ENCODE data around the gene ANAPC13. TPM values are rescaled to one million over a fixed set of nuclear protein-coding genes. Genes with fewer than 3 reads are reported as not detected.

ANAPC13 gene
- total and polyA plus RNA-seq, 3 experiments from 2014 or later, result 41.0 to 84.6 (median 42.0) TPM

DNA sequence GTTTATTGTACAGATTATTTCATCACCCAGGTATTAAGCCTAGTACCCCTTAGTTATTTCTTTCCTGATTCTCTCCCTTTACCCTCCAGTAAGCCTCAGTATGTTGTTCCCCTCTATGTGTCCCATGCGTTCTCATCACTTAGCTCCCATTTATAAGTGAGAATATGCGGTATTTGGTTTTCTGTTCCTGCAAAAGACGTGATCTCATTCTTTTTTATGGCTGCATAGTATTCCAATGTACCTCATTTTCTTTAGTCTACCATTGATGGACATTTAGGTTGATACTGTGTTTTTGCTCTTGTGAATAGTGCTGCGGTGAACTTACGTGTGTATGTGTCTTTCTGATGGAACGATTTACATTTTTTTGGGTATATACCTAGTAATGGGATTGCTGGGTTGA is 36.8 kb upstream of the ANAPC13 start:
- H3K4me1 Mint-ChIP-seq, result peaks cover 3 to 5% (median 4%) of the 10 kb centered on the region in 3 donors
- Histone ChIP-seq H3K27ac (ENCODE audit: low read depth, low read length) (no peak overlapping the region), H3K4me1 (ENCODE audit: insufficient read depth, low read length) (no peaks in the 10 kb centered on the region), H3K9me3 (ENCODE audit: low read length) (peaks cover 24% of the 10 kb centered on the region), H3K4me3 (ENCODE audit: low read length) (no peak overlapping the region), H3K36me3 (ENCODE audit: insufficient read depth, low read length) (peaks cover 4% of the 10 kb centered on the region), H3K27me3 (ENCODE audit: insufficient read depth, low read length, poor library complexity, severe bottlenecking) (no peaks in the 10 kb centered on the region)
- no peak overlapping the region for H3K27ac Mint-ChIP-seq
- peaks cover 50 to 65% (median 54%) of the 10 kb centered on the region in 5 donors for H3K9me3 Mint-ChIP-seq
- H3K4me3 Mint-ChIP-seq, result no peak overlapping the region
- POLR2A ChIA-PET, result no interaction called here
- peaks cover 25 to 81% (median 64%) of the 10 kb centered on the region in 3 donors for H3K36me3 Mint-ChIP-seq
- CTCF ChIA-PET, result no interaction called here
- H3K27me3 Mint-ChIP-seq, result no peaks in the 10 kb centered on the region
- no peak for DNase-seq

DNA sequence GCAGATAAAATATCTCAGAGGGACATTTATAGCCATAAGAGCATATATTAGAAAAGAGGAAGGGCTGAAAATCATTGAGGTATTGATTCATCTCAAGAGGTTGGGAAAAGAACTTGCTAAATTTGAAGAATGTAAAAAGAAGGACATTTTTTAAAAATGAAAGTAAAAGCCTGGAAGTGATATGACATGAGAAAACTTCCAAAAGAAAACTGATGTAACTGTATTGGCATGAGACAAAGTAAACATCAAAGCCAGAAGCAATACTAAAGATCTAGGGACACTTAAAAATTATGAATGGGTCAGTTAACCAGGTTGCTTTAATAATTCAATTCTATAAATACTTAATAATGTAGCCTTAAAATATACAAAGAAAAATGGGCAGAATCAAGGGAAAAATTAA is 32.0 kb upstream of the ANAPC13 start:
- Mint-ChIP-seq H3K4me3 (no peak overlapping the region), H3K4me1 (peaks cover 7 to 15% (median 11%) of the 10 kb centered on the region in 3 donors), H3K9me3 (peaks cover 15 to 28% (median 19%) of the 10 kb centered on the region in 5 donors), H3K36me3 (peaks cover 16 to 61% (median 57%) of the 10 kb centered on the region in 3 donors), H3K27ac (peak overlapping the region in 2 of 8 donors; percentile 20 to 48), H3K27me3 (no peaks in the 10 kb centered on the region)
- no peak for DNase-seq
- Histone ChIP-seq H3K4me3 (ENCODE audit: low read length) (no peak overlapping the region), H3K36me3 (ENCODE audit: insufficient read depth, low read length) (no peaks in the 10 kb centered on the region), H3K27ac (ENCODE audit: low read depth, low read length) (no peak overlapping the region), H3K9me3 (ENCODE audit: low read length) (peaks cover 4% of the 10 kb centered on the region), H3K27me3 (ENCODE audit: insufficient read depth, low read length, poor library complexity, severe bottlenecking) (no peaks in the 10 kb centered on the region), H3K4me1 (ENCODE audit: insufficient read depth, low read length) (no peaks in the 10 kb centered on the region)
- POLR2A ChIA-PET, result no interaction called here
- CTCF ChIA-PET, result no interaction called here

DNA sequence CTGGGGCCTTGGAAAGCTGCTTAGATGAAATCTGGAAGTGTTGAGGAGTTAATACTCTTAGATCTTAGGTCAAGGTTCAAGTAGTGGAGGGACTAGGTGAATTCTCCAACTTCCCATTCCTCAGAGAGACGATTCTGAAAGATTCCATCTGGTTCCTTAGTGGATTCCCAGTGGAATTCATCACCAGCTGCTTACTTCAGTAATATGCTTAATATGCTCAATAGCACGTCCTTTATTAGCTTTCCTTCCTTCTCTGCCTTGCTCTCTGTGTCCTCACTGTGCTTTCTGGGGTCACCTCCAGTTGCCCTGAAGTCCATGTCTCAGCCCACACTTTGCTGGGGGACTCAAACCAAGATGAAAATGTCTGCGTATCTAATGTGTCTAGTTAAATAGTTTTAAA is 31.1 kb upstream of the ANAPC13 start:
- no peak overlapping the region for H3K27ac ChIP-seq (ENCODE audit: low read depth, low read length)
- Mint-ChIP-seq H3K4me3 (peak overlapping the region in 1 of 7 donors; percentile 68), H3K9me3 (peaks cover 7 to 20% (median 12%) of the 10 kb centered on the region in 5 donors), H3K27ac (no peak overlapping the region), H3K27me3 (no peaks in the 10 kb centered on the region), H3K36me3 (peaks cover 13 to 56% (median 52%) of the 10 kb centered on the region in 3 donors), H3K4me1 (peaks cover 7 to 15% (median 11%) of the 10 kb centered on the region in 3 donors)
- ChIA-PET CTCF (no interaction called here), POLR2A (no interaction called here)
- H3K4me3 ChIP-seq (ENCODE audit: low read length), result no peak overlapping the region
- H3K4me1 ChIP-seq (ENCODE audit: insufficient read depth, low read length), result no peaks in the 10 kb centered on the region
- no peaks in the 10 kb centered on the region for H3K27me3 ChIP-seq (ENCODE audit: insufficient read depth, low read length, poor library complexity, severe bottlenecking)
- H3K9me3 ChIP-seq (ENCODE audit: low read length), result no peaks in the 10 kb centered on the region
- no peaks in the 10 kb centered on the region for H3K36me3 ChIP-seq (ENCODE audit: insufficient read depth, low read length)
- DNase-seq, result no peak

DNA sequence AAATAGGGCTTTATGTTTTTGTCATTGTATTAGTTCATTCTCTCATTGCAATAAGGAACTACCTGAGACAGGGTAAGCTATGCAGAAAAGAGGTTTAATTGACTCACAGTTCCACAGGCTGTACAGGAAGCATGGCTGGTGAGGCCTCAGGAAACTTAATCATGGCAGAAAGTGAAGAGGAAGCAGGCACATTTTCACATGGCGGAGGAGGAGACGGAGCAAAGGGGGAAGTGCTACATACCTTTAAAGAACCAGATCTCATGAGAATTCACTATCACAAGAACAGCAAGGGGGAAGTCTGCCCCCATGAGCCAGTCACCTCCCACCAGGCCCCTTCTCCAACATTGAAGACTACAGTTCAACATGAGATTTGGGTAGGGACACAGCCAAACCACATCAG is 25.7 kb upstream of the ANAPC13 start:
- H3K36me3 ChIP-seq (ENCODE audit: insufficient read depth, low read length), result peaks cover 3% of the 10 kb centered on the region
- peaks cover 41 to 78% (median 41%) of the 10 kb centered on the region in 3 donors for H3K36me3 Mint-ChIP-seq
- H3K27ac Mint-ChIP-seq, result peak overlapping the region in 1 of 8 donors; percentile 3

DNA sequence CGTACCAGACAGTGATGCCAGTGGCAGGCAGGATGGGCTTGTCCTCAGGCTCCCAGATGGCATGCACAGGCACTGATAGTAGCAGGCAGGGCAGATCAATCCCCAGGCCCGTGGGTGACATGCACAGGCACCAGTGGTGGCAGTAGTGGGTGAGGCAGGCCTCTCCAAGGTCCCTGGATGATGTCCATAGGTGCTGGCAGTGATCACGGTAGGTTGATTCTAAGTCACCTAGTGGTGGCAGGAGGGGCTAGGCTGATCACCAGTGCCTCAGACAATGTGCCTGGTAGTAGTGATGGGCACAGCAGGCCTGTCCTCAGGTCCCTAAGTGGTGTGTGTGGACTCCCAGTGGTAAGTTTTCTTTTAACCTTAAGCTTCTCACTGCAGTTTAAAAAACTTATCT is 19.7 kb upstream of the ANAPC13 start:
- H3K9me3 ChIP-seq (ENCODE audit: low read length), result no peaks in the 10 kb centered on the region

More for the DNA sequence above, 25.7 kb upstream of the ANAPC13 start:
- H3K9me3 ChIP-seq (ENCODE audit: low read length), result no peaks in the 10 kb centered on the region
- H3K9me3 Mint-ChIP-seq, result no peaks in the 10 kb centered on the region
- no peaks in the 10 kb centered on the region for H3K4me1 ChIP-seq (ENCODE audit: insufficient read depth, low read length)
- no peak for DNase-seq
- H3K4me3 ChIP-seq (ENCODE audit: low read length), result no peak overlapping the region
- ChIA-PET CTCF (no interaction called here), POLR2A (no interaction called here)
- H3K27ac ChIP-seq (ENCODE audit: low read depth, low read length), result no peak overlapping the region
- no peaks in the 10 kb centered on the region for H3K27me3 Mint-ChIP-seq
- H3K4me1 Mint-ChIP-seq, result peaks cover 6 to 13% (median 7%) of the 10 kb centered on the region in 3 donors
- H3K4me3 Mint-ChIP-seq, result no peak overlapping the region
- H3K27me3 ChIP-seq (ENCODE audit: insufficient read depth, low read length, poor library complexity, severe bottlenecking), result no peaks in the 10 kb centered on the region

DNA sequence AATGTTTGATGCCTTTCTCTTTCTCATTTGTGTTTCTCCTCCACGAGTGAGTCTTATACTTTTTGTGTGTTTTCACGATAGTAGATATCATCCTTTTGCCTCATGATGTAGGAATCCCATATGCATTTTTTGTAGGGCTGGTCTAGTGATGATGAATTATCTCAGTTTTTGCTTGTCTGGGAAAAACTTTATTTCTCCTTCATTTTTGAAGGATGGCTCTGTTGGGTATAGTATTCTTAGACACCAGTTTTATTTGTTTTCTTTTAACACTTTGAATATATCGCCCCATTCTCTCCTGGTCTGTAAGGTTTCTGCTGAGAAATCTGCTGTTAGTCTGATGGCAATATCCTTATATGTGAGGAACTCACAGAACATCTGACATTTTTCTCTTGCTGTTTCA is 18.3 kb upstream of the ANAPC13 start:
- CTCF ChIA-PET, result no interaction called here
- no peak for DNase-seq
- POLR2A ChIA-PET, result no interaction called here

More for the DNA sequence above, 19.7 kb upstream of the ANAPC13 start:
- peaks cover 17 to 28% (median 19%) of the 10 kb centered on the region in 5 donors for H3K9me3 Mint-ChIP-seq
- no peak overlapping the region for H3K27ac ChIP-seq (ENCODE audit: low read depth, low read length)
- ChIA-PET POLR2A (no interaction called here), CTCF (no interaction called here)
- no peak overlapping the region for H3K4me3 Mint-ChIP-seq
- peaks cover 3% of the 10 kb centered on the region for H3K36me3 ChIP-seq (ENCODE audit: insufficient read depth, low read length)
- no peaks in the 10 kb centered on the region for H3K27me3 ChIP-seq (ENCODE audit: insufficient read depth, low read length, poor library complexity, severe bottlenecking)
- H3K36me3 Mint-ChIP-seq, result peaks cover 49 to 83% (median 69%) of the 10 kb centered on the region in 3 donors
- DNase-seq, result no peak
- no peaks in the 10 kb centered on the region for H3K4me1 ChIP-seq (ENCODE audit: insufficient read depth, low read length)
- H3K27ac Mint-ChIP-seq, result no peak overlapping the region
- no peak overlapping the region for H3K4me3 ChIP-seq (ENCODE audit: low read length)
- H3K4me1 Mint-ChIP-seq, result peaks cover 33 to 37% (median 33%) of the 10 kb centered on the region in 3 donors
- H3K27me3 Mint-ChIP-seq, result no peaks in the 10 kb centered on the region

DNA sequence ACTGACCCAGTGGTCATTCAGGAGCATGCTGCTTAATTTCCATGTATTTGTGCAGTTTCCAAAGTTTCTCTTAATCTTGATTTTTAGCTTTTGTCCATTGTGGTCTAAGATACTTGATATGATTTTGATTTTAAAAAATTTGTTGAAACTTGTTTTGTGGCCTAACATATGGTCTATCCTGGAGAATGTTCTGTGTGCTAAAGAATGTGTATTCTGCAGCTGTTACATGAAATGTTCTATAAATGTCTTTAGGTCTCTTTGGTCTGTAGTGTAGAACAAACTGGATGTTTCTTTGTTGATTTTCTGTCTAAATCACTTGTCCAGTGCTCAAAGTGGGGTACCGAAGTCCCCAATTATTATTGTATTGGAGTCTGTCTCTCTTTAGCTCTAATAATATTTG is 17.5 kb upstream of the ANAPC13 start:
- DNase-seq, result no peak
- no peaks in the 10 kb centered on the region for H3K27me3 ChIP-seq (ENCODE audit: insufficient read depth, low read length, poor library complexity, severe bottlenecking)
- Mint-ChIP-seq H3K27me3 (no peaks in the 10 kb centered on the region), H3K36me3 (peaks cover 40 to 80% (median 59%) of the 10 kb centered on the region in 3 donors), H3K27ac (no peak overlapping the region), H3K9me3 (peaks cover 17 to 28% (median 19%) of the 10 kb centered on the region in 5 donors), H3K4me1 (peaks cover 42 to 51% (median 48%) of the 10 kb centered on the region in 3 donors), H3K4me3 (no peak overlapping the region)
- H3K36me3 ChIP-seq (ENCODE audit: insufficient read depth, low read length), result peaks cover 3% of the 10 kb centered on the region
- H3K4me3 ChIP-seq (ENCODE audit: low read length), result no peak overlapping the region
- no peaks in the 10 kb centered on the region for H3K9me3 ChIP-seq (ENCODE audit: low read length)
- POLR2A ChIA-PET, result no interaction called here
- H3K4me1 ChIP-seq (ENCODE audit: insufficient read depth, low read length), result no peaks in the 10 kb centered on the region
- no peak overlapping the region for H3K27ac ChIP-seq (ENCODE audit: low read depth, low read length)
- CTCF ChIA-PET, result interaction anchor here (0.6 kb wide), 1 partner anchor 342 kb away, joined by 3 read pairs; no protein-coding TSS in a partner anchor

More for the DNA sequence above, 18.3 kb upstream of the ANAPC13 start:
- Mint-ChIP-seq H3K4me1 (peaks cover 37 to 44% (median 42%) of the 10 kb centered on the region in 3 donors), H3K27ac (no peak overlapping the region), H3K4me3 (no peak overlapping the region), H3K36me3 (peaks cover 41 to 81% (median 62%) of the 10 kb centered on the region in 3 donors), H3K9me3 (peaks cover 17 to 28% (median 19%) of the 10 kb centered on the region in 5 donors), H3K27me3 (no peaks in the 10 kb centered on the region)
- no peaks in the 10 kb centered on the region for H3K27me3 ChIP-seq (ENCODE audit: insufficient read depth, low read length, poor library complexity, severe bottlenecking)
- H3K9me3 ChIP-seq (ENCODE audit: low read length), result no peaks in the 10 kb centered on the region
- no peaks in the 10 kb centered on the region for H3K4me1 ChIP-seq (ENCODE audit: insufficient read depth, low read length)
- no peak overlapping the region for H3K4me3 ChIP-seq (ENCODE audit: low read length)
- no peak overlapping the region for H3K27ac ChIP-seq (ENCODE audit: low read depth, low read length)
- H3K36me3 ChIP-seq (ENCODE audit: insufficient read depth, low read length), result peaks cover 3% of the 10 kb centered on the region

DNA sequence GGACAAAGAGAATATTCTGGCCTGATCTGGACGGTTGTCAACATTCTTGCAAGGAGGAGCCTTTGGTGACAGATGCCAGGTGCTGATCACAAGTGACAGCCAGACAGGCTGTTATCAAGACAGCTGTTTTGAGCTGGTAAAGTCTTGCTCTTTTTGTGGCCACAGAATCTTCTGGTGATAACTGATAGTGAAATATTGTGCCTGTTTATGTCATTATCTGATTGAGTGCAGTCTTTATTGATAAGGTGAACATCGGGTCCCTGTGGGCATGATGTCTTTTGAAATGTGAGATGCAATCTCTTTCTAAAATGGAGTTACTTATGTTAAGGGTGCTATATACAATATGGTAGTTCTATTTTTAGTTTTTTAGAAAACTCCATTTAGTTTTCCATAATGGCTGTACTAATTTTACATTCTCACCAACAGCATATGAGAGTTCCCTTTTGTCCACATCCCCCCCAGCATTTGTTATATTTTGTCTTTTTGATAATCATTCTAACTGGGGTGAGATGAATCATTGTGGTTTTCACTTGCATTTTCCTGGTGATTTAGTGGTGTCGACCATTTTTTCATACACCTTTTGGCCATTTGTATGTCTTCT is 10.8 kb upstream of the ANAPC13 start:
- DNase-seq, result no peak
- H3K4me1 ChIP-seq (ENCODE audit: insufficient read depth, low read length), result no peaks in the 10 kb centered on the region
- peak overlapping the region in 3 of 8 donors; percentile 10 to 68 (median 24) for H3K27ac Mint-ChIP-seq
- peaks cover 50 to 72% (median 63%) of the 10 kb centered on the region in 3 donors for H3K4me1 Mint-ChIP-seq
- ChIA-PET CTCF (no interaction called here), POLR2A (no interaction called here)
- peaks cover 21 to 53% (median 40%) of the 10 kb centered on the region in 3 donors for H3K36me3 Mint-ChIP-seq
- no peak overlapping the region for H3K4me3 ChIP-seq (ENCODE audit: low read length)
- H3K9me3 Mint-ChIP-seq, result peaks cover 0 to 3% (median 0%) of the 10 kb centered on the region in 5 donors
- no peaks in the 10 kb centered on the region for H3K9me3 ChIP-seq (ENCODE audit: low read length)
- no peaks in the 10 kb centered on the region for H3K27me3 ChIP-seq (ENCODE audit: insufficient read depth, low read length, poor library complexity, severe bottlenecking)
- H3K27me3 Mint-ChIP-seq, result no peaks in the 10 kb centered on the region
- H3K4me3 Mint-ChIP-seq, result no peak overlapping the region
- H3K36me3 ChIP-seq (ENCODE audit: insufficient read depth, low read length), result peaks cover 3% of the 10 kb centered on the region
- no peak overlapping the region for H3K27ac ChIP-seq (ENCODE audit: low read depth, low read length)

Data from CD8-positive, alpha-beta memory T cell (primary cell).